ENCODE results near the gene PHF19. TPM values are rescaled to one million over a fixed set of nuclear protein-coding genes. Genes with fewer than 3 reads are reported as not detected.

The PHF19 gene
- total RNA-seq, 1 donor from 2014 or later, result 18.5 TPM

- no peak for DNase-seq (ENCODE audit: low read depth)
- no peaks in the 10 kb centered on the region for H3K27me3 ChIP-seq (ENCODE audit: control insufficient read depth, insufficient read depth, low read length)
- TF ChIP-seq CTCF (IDR thresholded peaks at IDR 0.05; ENCODE audit: insufficient read depth, low read length, poor library complexity, severe bottlenecking), result no peak
- H3K4me3 ChIP-seq (ENCODE audit: low read depth, low read length), result no peak overlapping the region
- no peaks in the 10 kb centered on the region for H3K36me3 ChIP-seq (ENCODE audit: control insufficient read depth, insufficient read depth, low read length)
Observed at GRCh38 chr9:120839146-120839545, 37.8 kb downstream of the PHF19 start.

GRCh38 chr9:120837921-120838320 lies 39.1 kb downstream of the PHF19 start:
- Histone ChIP-seq H3K36me3 (ENCODE audit: control insufficient read depth, insufficient read depth, low read length) (no peaks in the 10 kb centered on the region), H3K4me3 (ENCODE audit: low read depth, low read length) (no peak overlapping the region), H3K27me3 (ENCODE audit: control insufficient read depth, insufficient read depth, low read length) (no peaks in the 10 kb centered on the region)
- DNase-seq (ENCODE audit: low read depth), result no peak
- no peak for TF ChIP-seq CTCF (IDR thresholded peaks at IDR 0.05; ENCODE audit: insufficient read depth, low read length, poor library complexity, severe bottlenecking)

GRCh38 chr9:120833325-120833724 lies 43.7 kb downstream of the PHF19 start:
- no peaks in the 10 kb centered on the region for H3K27me3 ChIP-seq (ENCODE audit: control insufficient read depth, insufficient read depth, low read length)
- H3K36me3 ChIP-seq (ENCODE audit: control insufficient read depth, insufficient read depth, low read length), result peaks cover 2% of the 10 kb centered on the region
- no peak for DNase-seq (ENCODE audit: low read depth)
- no peak overlapping the region for H3K4me3 ChIP-seq (ENCODE audit: low read depth, low read length)
- no peak for TF ChIP-seq CTCF (IDR thresholded peaks at IDR 0.05; ENCODE audit: insufficient read depth, low read length, poor library complexity, severe bottlenecking)

GRCh38 chr9:120832807-120833206 lies 44.2 kb downstream of the PHF19 start:
- TF ChIP-seq CTCF (IDR thresholded peaks at IDR 0.05; ENCODE audit: insufficient read depth, low read length, poor library complexity, severe bottlenecking), result no peak
- Histone ChIP-seq H3K27me3 (ENCODE audit: control insufficient read depth, insufficient read depth, low read length) (no peaks in the 10 kb centered on the region), H3K36me3 (ENCODE audit: control insufficient read depth, insufficient read depth, low read length) (peaks cover 2% of the 10 kb centered on the region), H3K4me3 (ENCODE audit: low read depth, low read length) (no peak overlapping the region)
- no peak for DNase-seq (ENCODE audit: low read depth)

- Histone ChIP-seq H3K4me3 (ENCODE audit: low read depth, low read length) (no peak overlapping the region), H3K36me3 (ENCODE audit: control insufficient read depth, insufficient read depth, low read length) (peaks cover 2% of the 10 kb centered on the region), H3K27me3 (ENCODE audit: control insufficient read depth, insufficient read depth, low read length) (no peaks in the 10 kb centered on the region)
- TF ChIP-seq CTCF (IDR thresholded peaks at IDR 0.05; ENCODE audit: insufficient read depth, low read length, poor library complexity, severe bottlenecking), result no peak
- no peak for DNase-seq (ENCODE audit: low read depth)
Observed at GRCh38 chr9:120830865-120831264, 46.1 kb downstream of the PHF19 start.

GRCh38 chr9:120830151-120830550 lies 46.8 kb downstream of the PHF19 start:
- Histone ChIP-seq H3K36me3 (ENCODE audit: control insufficient read depth, insufficient read depth, low read length) (peaks cover 2% of the 10 kb centered on the region), H3K4me3 (ENCODE audit: low read depth, low read length) (no peak overlapping the region), H3K27me3 (ENCODE audit: control insufficient read depth, insufficient read depth, low read length) (no peaks in the 10 kb centered on the region)
- no peak for TF ChIP-seq CTCF (IDR thresholded peaks at IDR 0.05; ENCODE audit: insufficient read depth, low read length, poor library complexity, severe bottlenecking)
- no peak for DNase-seq (ENCODE audit: low read depth)

All from kidney epithelial cell (primary cell).